T-helper 9 cell (primary cell): ENCODE data around the gene PPARG.
"Not testable (repeated sequence)": the region's sequence is repeated elsewhere in the genome, so short reads cannot be mapped to it uniquely, and the experiment has no call there.

Experiments used
- DNase-seq: peaks from one replicate; pipeline ENCODE4 v3.0.0-alpha.2; 2020

PPARG gene

GRCh38 chr3:12383218-12383617, 94.3 kb downstream of the PPARG start:
- DNase-seq = no peak

DNA sequence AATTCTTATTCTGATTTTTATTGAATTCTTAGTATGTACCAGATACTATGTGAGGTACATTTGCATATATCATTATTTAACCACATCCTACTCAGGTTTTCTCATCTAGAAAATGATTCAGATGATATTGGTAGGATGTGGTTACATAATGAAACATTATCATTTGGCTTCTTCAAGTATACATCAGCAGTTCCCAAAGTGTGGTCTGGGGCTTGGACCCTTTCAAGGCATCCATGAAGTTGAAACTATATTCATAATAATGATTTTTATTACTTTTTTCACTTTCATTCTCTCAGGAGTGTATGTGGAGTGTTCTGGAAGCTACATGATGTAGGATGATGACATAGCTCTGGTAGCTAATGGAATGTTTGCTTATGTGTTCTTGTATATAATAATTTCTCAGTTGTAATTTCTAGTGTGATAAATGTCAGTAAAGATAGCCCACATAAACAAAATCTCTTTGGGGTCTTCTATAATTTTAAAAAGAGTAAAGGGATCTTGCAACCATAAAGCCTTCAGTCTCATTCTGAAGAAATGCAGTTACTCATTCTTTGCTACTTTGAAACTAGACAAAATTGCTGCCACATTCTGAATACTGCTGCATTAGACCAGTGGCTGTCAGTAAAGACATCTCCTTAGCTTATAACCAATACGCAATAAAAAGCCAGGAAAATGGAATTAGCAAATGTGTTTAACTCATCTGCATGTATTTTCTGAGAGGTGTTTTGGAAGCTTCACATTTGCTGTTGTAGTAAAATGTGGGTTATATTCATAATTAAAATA, 95.8 kb downstream of the PPARG start:
- no peak for DNase-seq

- DNase-seq = not testable (repeated sequence)
These were observed 97.8 kb downstream of the PPARG start for GRCh38 chr3:12386514-12387291.

GRCh38 chr3:12388185-12388584, 99.3 kb downstream of the PPARG start:
- DNase-seq = no peak

DNA sequence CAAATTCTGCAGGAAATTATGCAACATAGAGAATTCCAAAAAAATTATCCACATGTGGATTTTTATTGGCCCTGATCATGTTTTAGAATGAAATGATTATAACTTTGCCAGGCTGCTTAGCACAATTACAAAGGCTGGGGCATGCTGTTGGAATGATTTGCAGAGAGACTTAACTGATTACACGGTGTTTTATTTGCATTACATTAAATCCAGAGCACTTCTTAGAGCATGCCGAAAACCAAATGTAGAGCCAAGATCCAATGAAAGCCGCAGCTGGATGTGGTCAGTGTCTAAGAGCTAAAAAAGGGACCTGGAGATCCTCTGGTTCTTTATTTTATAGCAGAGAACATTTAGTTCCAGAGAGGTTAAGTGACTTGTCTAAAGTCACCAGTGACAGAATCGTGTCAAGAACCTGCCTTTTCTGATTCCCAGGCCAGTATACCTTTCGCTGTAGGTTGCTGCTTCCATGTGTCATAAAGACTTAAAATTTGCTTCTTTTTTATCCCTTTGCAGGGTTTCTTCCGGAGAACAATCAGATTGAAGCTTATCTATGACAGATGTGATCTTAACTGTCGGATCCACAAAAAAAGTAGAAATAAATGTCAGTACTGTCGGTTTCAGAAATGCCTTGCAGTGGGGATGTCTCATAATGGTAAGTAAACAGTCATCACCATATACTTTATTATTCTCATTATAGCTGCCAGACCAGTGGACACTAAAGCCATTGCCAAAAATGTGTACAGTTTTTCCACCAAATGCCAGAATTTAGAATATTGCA, 103.4 kb downstream of the PPARG start:
- DNase-seq = no peak

DNA sequence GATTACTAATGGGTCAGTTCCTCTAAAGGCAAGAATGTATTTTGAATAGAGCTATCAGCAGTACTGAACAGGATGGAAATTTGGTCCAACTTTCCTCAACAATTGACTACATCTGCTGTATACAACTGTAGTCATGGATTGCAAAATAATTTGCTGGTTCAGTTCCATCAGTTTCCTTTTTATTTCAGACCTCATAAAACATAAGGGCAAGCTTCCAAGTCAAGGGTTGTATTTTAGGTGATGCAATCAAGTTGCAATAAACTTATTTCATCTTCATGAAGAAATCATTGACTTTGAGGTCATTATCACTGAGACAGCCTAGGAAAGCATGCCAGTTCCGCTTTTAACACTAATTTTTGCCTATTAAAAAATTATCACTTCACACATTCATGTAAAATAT, 105.0 kb downstream of the PPARG start:
- no peak for DNase-seq

GRCh38 chr3:12394569-12395271, 105.8 kb downstream of the PPARG start:
- no peak for DNase-seq

DNA sequence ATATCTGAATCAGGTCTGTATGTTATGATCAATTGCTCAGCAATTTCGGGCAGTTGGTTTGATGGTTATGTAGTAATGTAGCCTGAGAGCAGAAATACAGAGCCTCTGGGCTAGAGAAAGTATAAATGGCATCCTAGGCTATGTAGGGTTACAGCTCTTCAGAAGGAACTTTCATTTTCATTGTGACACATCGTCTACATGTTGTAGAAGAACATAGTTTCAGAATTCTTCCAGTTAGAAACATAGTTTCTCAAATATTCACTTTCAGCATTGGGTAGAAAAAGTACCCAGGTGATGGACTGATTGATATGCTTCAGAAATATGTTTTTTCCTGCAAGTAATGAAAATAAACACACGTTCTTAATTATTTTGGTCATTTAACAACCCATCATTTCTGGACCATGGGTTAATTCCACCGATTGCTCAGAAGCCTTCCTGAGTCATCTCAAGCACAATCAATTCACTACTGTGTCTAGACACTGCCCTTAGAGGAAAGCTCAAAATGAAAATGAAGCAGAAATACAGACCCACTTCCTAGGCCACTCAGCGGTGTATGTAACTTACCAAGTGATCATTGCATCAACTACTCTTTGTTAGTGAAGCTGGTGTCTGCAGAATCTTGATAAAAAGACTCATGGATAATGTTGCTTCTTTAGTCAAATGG, 106.6 kb downstream of the PPARG start:
- DNase-seq = no peak

GRCh38 chr3:12396471-12396870, 107.6 kb downstream of the PPARG start:
- DNase-seq = no peak

DNA sequence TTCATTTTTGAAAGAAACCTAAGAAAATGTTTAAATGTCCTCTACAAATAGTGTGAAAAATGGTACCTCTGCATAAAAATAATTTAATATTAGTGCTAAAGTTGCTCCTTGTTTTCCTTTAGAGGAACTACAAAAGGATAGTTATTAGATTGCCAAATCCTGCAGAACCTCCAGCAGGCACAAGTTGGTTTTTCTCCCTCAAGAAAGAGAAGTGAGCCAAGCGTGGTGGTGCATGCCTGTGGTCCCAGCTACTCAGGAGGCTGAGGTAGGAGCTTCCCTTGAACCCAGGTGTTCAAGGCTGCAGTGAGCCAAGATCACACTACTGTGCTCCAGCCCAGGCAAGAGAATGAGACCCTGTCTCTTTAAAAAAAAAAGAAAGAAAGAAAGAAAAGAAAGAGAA, 110.4 kb downstream of the PPARG start:
- DNase-seq = no peak

GRCh38 chr3:12400616-12401194, 111.8 kb downstream of the PPARG start:
- DNase-seq = no peak

GRCh38 chr3:12401208-12401607, 112.3 kb downstream of the PPARG start:
- DNase-seq = no peak

GRCh38 chr3:12405432-12406272, 116.8 kb downstream of the PPARG start:
- no peak for DNase-seq

DNA sequence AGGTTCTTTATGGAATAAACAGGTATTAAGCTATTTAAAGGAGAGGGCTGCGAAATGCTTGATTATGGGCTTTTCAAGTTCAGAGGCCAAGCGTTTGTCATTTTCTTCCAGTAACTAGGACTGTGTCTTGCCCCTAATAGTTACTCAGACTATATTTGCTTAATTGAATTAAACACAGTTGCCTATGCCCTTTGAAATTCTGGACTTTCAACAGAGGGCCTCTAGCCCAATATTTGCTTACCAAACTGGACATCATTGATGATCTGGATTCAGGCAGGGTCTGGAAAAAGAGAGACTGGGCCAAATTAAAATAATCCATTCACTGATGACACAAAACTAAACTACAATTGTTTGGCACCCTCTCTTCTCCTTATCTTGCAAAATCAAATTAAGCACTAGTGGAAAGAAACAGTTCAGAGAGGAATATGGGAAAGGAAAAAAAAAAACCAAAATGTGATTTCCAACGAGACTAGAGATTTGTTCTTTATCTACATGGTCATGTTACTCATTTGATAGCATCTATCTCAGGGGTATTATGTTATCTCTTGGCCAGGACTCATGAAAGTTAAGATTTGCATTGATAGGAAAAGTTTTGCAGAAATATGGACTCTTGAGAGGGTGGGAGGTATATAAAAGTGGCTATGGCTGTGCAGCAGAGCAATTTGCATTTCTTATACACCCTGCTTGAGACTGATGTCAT, 120.3 kb downstream of the PPARG start:
- no peak for DNase-seq

GRCh38 chr3:12409684-12410596, 121.1 kb downstream of the PPARG start:
- no peak for DNase-seq

GRCh38 chr3:12413721-12414255, 124.9 kb downstream of the PPARG start:
- DNase-seq = no peak

DNA sequence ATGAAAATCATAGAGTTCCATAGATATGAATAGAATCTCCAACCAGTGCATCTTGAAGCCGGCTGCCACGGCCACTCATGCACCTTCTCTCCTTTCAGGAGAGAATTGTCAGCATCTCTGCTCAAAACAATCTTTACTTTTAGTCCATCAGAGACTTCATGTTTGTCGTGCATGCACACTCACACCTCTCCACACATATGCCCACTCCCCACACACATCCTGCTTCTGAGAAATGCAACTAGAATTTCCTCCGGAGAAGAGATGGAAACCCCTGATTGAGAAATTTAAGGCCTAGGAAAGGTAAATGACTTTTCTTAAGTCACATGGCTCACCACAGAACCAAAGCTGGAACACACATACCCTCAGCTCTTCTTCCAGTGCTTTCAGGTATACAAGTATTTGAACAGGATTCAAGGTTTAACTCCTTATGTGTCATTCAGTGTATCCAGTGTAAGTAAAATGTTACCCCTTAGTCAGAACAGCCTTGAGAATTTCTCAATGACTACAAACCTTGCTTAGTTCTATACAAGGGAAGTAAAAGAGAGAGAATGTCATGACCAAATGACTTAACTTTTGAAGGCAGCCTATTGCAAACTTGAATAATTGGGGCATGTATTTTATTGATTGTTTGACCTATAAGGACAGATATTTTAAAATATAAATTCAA, 126.3 kb downstream of the PPARG start:
- no peak for DNase-seq

GRCh38 chr3:12416731-12417130, 127.9 kb downstream of the PPARG start:
- no peak for DNase-seq
